NCI-H2196 treated with DMSO at 0.1 percent for 48 hours (cell line): Measurements from ENCODE around the gene ID4.
A peak's percentile ranks its signal among the peaks of the same experiment; 100 is the strongest.

Experiments used
- DNase-seq: peaks from one replicate; lab custom pipeline; 2025; ENCODE audit not compliant: unreplicated experiment; lab: John Stamatoyannopoulos, UW

ID4 gene, protein sequence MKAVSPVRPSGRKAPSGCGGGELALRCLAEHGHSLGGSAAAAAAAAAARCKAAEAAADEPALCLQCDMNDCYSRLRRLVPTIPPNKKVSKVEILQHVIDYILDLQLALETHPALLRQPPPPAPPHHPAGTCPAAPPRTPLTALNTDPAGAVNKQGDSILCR

GRCh38 chr6:19836799-19837510, at the start of gene ID4:
Gene ID4, plus strand, starts transcription at chr6:19837370. Its CDS starts 385 bp downstream, at chr6:19837755.
- peak; percentile 86 for DNase-seq

GRCh38 chr6:19788686-19789085, 48.5 kb upstream of the ID4 start:
- no peak for DNase-seq

- DNase-seq = no peak
Measured at GRCh38 chr6:19789100-19789803, 47.9 kb upstream of the ID4 start.

DNA sequence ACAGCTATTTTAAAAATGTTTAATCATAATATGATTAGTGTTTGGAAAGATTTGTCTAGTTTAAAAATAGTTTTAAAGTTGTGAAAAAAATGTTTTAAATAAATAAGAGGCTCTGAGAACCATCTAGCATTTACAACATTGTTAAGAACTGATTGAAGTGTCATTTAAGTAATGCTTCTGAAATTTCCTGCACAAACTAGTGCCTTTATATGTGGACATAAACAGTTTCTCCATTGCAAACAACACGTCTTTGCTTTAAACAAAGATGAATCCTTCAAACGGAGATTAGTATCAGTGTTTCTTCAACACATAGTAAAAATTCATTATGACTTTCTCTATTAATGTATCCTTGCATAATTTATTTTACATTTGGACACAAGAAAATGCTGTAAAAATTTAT, 45.9 kb upstream of the ID4 start:
- DNase-seq = no peak

DNA sequence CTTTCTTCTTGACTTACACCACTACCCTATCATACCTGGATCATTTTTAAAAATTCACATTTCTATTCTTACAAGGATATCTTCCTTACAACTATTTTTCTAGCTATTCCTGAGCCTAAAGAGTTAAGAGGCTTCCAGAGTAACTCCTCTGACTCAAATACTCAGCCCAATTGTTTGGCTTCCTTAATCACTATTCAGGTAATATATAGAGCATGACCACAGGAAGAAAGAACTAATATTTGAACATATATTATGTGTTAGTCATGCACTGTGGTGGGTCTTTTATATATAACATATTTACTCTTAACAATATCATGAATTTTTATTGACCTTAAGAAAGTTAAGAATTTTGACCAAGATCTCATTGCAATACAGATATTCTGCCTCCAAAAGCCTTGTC, 42.0 kb upstream of the ID4 start:
- no peak for DNase-seq

GRCh38 chr6:19796452-19796851, 40.7 kb upstream of the ID4 start:
- DNase-seq = no peak

DNA sequence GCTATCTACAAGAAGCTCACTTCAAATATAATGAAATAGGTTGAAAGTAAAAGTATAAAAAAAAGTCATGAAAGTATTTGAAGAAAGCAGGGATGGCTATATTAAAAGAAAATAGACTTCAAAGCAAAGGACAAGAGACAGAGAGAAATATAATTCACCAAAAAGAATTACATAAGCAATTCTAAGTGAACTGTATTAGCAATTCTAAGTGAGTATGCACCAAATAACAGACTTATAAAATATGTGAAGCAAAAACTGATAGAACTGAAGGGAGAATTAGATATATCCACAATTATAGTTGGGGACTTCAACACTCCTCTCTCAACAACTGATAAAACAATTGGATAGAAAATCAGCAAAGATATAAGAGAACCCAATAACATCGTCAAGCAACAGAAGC, 38.8 kb upstream of the ID4 start:
- no peak for DNase-seq

DNA sequence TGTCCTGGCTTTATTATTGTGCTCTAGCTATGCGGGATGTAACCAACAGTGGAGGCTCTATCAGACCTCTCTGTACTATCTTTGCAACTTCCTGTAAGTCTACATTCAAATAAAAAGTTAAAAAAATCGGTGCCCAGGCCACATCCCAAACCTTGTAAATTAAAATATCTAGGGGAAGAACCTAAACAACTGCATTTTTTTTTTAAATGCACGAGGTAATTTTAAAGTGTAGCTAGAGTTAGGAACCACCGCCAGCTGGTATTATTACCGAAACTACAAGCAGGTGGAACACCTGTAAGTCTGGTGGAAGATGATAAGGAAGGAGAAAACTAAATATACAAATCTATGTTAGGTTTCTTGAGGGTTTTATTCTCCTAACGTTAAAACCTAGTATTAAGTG, 34.5 kb upstream of the ID4 start:
- DNase-seq = no peak

DNA sequence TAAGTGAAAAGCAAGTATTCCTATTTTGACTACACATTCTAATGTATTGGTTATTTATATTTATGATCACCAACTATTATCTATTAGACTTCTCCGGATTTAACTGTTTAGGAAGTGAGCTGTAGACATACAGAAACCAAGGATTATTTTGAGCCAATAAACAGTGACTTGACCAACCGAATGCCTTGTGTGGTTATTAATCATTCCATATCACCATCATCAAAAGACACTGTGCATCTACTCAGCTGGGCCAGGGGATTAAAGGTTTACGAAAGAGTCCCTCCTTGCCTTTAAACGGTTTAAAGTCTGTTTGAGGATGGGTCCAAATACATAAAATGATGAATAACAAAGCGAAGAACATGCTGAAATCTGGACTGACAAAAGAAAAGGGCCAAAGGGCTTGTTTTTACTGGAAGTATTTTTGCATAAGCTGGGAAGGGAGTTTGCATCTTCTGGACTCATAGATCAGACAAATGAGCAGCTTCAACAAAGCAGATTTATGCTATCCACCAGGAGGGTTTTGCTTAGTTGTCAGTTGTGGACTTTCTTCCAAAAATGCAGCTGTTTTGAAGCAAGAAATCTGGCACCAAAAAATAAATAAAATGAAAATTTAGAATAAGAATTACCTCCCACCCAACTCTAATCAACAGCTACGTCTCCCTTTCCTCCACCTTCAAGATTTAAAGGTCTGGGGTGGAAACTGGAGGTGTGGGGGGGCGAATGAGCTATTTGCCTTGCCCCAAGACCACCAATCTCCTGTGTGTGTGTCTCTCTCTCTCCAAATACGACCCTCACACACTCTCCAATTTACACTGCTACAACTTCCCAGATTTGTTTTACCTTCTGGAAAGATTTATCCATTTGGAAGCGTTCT, 33.6 kb upstream of the ID4 start:
- DNase-seq = no peak

DNA sequence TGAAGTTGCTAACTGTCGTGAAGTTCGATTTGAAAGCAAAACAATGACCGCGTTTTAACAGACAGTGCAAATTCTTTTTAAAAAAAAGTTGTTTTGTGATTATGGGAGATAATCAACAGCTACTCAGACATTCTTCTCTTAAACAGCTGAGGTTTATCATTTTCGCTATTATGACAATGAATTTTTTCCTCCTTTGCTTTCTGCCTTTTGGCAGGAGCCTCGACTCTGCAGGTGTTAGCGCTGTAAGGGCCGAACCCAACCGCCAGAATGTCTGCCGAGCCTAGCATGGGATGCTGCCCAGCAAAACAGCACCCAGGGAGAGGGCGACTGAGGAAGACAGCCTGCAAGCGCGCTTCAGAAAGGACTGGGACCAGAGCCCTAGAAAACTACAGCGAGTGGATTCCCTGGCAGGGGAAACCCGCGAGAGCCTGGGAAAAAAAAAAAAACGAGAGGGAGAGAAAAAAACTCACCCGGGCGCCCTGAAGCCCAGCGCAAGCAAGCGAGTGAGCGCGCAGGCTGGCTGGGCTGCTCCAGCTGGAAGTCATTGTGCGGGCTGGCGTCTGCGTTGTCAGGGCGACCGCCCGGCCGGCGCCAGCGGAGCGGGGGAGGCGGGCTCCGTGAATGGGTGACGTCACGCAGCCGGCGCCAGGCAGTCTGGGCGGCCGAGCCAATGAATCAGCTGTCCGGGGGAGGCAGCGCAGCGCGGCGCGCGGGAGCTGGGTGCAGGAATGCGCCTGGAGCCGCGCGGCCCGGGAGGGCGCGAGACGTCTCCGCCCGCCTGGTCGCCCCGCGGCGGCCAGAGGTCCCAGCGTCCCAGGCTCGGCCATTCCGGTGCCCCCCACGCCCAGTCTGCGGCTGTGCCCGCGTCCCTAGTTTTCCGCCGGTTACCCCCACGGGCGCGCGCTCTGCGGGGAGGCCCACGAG, 32.7 kb upstream of the ID4 start:
- DNase-seq = peak; percentile 92

DNA sequence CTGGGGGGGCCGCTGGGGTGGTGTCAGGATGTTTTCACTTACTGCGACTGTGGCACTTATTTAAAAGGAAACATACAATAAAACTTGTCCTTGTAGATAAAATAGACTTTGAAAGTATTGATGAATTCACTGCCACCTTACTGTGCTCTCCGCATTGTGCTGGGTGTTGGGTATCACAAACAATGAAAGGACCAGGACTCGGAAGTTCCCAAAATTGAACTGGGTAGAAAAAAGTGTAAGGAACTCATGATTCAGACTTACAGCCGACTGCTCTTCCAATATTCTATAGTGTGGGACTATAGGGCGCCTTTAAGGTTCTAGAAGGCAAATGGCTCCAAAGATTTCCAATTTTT, 32.1 kb upstream of the ID4 start:
- DNase-seq = no peak

GRCh38 chr6:19806971-19807396, 30.2 kb upstream of the ID4 start:
- DNase-seq = no peak

DNA sequence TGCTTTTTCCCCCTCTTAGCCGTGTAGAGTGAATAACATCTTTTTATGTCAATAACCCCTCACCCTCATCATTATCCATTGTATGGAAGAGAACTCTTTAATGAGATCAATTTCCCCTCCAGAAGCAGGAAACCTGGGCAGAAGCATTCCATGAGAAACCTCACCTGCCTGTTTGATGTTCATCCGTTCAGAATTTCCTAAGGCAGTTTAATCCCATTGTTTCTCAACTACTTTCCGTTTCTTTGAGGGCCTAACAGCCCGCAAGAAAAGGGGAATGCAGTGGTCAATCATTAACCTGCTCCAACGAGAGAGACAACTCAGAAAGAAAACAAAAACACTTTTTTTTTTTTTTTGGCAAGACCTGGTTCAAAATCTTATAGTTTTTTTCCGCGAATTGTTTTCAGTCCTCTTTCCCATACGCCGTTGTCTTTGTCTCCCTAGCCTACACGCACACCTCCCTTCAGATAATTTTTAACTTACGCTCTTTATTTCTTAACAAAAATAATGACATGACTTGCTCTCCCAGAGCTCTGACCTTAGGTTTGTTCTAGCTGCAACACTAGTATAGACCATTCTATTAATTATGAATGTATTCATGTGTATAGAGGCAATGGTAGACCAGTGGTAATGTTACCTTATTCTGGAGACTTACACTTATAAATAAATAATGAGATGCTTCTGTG, 25.6 kb upstream of the ID4 start:
- no peak for DNase-seq

DNA sequence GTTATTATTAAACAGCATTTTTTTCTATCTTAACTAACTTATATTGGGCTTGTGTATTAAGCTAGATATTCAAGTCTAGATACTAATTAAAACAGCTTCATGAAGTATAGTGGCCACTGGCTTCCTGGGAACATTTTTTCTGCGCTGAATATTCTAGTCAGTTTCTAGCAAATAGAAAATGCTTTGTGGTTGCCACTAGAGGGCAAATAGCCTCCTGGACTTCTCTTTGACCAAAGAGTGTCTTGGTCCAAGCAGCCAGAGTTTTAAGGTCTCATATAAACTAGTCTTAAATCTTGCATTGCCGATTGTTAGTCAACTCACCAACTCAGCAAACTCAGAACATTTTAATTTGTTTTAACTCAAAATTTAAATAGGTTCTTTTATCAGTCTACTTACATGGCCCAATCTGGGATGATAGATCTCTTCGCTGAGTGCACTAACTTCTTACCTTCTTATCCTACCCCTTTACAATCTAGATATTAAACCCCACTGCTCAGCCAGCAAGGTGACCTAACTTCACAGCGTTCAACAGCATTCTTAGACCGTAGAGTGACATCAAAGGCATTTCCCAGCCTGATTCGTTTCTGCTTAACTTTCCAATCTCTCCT, 24.6 kb upstream of the ID4 start:
- DNase-seq = no peak

- no peak for DNase-seq
Measured at GRCh38 chr6:19818805-19819204, 18.4 kb upstream of the ID4 start.

- DNase-seq = no peak
Measured at GRCh38 chr6:19824058-19824807, 12.9 kb upstream of the ID4 start.

DNA sequence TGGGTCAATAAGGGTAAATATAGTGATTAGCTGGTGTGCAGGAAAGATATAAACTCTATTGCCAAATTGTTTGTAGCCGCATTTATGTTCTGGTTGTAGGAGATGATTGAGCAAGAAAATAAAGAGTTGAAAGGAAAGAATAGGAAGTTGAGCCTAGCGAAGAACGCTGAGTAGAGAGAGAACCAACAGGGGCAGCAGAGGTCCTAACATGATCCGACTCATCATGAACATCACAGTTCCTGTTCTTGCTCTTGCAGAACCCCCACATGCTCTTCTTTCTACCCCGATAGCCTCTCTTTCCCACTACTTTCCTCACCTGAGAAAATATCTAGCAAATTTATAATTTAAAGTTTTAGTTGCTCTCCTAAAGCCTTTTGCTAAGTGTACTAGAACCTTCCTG, 9.9 kb upstream of the ID4 start:
- DNase-seq = no peak

- no peak for DNase-seq
Measured at GRCh38 chr6:19827903-19828302, 9.3 kb upstream of the ID4 start.

DNA sequence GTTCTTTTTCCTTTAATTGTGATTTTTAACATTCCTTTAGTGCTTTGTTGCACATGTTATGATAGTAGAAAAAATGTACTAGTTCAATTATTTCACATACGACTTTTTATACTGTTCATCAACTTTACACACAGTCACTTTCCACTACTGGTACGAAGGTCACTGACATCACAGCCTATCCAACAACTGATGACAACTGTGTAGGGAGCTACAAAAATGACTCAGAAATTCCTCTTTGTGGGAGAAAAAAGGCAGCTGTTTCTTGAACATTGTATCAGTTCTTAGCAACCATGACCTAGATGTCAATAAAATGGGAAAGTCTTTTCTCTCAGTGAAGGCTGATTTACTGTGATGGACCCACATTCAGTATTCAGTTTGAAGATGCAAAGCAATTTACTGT, 7.0 kb upstream of the ID4 start:
- no peak for DNase-seq
